GM21367 (cell line): ENCODE measurements around the gene TRABD2B.
A peak's percentile ranks its signal among the peaks of the same experiment; 100 is the strongest.

Source experiments
- ATAC-seq: cut with Tn5 transposase; IDR thresholded peaks from one replicate; pipeline ENCODE4 v1.9.1; 2021; ENCODE audit not compliant: unreplicated experiment

TRABD2B gene

DNA sequence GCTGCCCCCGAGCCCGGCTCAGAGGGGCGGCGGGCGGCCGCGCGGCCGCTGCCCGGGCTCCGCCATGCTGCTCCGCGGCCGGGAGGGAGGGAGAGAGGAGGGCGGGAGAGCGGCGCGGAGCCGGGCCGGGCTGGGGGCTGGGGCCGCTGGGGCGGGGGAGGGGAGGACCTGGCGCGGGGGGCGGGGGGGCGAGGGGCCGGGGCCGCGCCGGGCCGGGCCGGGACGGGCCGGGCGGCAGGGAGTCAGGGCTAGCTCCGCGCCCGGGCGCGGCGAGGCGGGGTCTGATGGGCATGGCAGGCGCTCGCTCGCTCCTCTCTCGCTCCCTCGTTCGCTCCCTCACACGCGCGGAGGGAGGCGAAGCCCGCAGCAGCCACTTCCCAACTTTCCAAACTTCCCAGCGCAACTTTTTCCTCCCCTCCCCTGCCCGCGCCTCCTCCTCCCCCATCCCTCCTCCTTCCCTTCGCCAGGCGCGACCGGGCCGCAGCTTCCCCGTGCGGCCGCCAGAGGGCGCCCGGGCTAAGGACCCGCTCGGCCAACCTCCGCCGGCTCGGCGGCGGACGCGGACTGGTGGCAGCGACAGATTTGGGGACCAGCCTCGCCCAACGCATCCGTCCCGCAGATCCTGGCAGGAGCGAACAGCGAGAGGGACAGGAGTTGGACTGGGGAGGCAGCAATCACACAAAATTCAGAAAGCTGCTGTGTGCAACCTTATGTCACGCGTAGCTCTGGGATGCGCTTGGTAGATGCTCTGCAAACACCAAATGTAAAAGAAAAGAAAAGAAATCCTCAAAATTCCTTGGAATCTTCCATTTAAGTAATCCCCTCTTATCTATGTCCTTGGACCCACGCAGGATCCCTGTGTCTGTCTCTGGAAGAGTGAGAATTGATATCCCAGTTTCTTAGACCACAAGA lies at the start of gene TRABD2B:
Gene TRABD2B, minus strand, starts transcription at position 97 of the 912 bp plus-strand sequence.
- peak; percentile 82 for ATAC-seq

GRCh38 chr1:48044311-48044710 lies 47.1 kb upstream of the TRABD2B start:
- no peak for ATAC-seq

GRCh38 chr1:48043622-48044021 lies 46.4 kb upstream of the TRABD2B start:
- no peak for ATAC-seq

DNA sequence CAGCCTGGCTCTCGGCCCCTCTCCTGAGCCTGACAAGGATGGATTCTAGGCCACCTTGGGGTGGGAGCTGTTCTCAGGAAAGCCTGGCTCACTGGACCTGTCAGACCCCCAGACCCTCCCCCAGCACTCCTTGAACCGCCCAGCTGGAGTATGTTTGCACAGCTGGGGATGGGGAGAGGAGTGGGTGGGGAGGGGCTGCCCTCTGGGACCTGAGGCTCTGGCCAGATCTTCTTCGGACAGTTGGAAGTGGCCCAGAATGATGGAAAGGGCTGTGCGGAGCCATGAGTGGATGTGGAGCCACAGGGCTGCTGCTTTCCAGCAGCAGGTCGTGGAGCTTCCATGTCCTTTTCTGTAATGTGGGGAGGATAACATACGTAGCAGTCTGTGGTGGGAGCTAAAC lies 43.0 kb upstream of the TRABD2B start:
- no peak for ATAC-seq

DNA sequence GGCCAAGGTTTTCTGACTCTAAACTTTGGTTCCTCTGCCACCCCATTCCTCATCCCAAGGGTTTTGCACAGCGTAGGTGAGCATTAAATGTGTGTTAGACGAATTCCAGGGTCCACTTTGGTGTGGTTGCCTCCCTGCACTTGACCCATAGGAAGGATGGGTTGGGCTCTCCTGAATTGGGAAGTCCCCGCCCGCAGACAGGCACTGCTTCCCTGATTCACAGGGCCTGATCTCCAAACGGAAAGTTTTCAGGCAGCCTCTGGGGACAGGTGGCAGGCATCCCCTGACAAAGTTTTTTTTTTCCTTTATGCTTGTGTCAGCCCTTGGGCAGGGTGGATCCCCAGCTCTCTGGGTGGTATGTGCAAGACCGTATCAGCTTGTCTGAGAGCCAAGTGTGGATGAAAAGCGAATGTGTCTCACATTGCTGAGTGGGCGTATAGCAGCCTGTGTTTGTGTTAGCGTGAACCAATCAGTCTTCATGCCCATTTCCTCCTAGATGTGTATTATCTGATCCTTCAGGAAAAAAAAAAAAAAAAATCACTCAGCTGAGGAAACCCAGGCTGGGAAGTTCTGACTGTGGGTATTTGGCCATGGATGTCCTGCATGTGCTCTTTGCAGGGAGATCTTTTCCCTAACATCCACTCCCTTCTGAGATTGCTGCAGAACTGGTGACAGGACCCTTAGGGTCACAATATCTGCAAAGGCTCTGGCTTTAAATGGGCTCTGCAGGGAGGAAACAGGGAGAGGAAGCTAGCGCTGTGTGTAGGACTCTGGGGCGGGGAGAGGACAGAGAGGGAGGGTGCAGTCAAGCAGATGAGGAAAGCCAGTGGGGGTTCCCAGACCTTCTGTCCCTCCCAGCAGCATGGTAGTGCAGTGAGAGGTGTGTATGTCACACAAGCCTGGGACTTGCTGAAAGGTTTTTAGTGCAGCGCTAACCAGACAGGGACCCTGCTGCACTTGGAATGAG lies 42.2 kb upstream of the TRABD2B start:
- ATAC-seq, result no peak

DNA sequence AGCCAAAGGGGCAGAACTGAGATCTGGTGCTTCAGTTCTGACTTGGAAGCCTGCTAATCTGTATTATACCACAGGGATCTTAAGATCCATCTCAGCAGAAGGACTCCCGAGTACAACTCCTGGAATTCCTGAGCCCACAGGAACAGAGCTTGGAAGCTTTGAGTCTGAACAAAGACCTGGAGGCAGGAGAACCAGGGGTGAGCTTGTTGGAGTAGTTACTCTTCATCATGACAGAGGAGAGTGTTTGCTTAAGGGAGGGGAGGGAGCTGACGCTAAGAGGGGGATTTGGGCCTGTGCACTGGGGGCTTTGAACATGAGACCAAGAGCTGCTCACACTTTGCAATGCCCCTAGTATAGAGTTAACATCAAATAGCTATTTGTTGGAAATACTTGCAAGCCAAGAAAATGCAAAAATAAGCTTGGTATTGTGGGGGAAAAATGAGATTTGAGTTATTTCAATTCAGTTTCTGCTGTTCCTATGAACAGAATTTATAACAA lies 41.1 kb upstream of the TRABD2B start:
- ATAC-seq, result no peak

DNA sequence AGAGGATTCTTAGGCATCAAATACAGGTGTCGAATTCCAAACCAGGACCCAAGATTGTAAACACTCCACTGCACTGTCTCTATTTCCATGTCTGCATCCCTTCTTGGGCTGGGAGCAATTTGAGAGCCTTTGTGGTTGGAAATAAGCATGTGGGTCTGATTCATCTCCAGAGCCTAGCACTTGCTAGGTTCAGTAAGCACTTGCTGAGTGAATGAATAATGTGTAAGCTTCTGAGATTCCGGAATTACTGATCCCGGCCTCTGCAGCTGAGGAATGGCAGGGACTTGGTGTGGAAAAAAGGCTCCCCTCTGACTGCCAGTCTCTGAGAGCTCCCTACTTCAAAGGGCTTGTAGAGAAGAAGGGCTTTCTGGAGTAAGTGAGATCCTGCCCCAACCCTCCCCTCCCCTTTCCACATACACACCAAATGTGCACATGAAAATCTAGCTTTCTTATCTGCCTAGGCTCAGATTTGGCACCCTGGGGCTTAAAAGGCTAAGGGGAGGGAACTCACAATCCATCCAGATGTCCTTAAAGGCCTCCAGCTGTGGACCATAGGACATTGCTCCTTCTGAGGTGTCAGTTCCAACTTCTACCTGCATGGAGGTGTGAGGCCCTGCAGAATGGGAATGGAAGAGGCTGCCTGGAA lies 39.6 kb upstream of the TRABD2B start:
- ATAC-seq, result no peak

DNA sequence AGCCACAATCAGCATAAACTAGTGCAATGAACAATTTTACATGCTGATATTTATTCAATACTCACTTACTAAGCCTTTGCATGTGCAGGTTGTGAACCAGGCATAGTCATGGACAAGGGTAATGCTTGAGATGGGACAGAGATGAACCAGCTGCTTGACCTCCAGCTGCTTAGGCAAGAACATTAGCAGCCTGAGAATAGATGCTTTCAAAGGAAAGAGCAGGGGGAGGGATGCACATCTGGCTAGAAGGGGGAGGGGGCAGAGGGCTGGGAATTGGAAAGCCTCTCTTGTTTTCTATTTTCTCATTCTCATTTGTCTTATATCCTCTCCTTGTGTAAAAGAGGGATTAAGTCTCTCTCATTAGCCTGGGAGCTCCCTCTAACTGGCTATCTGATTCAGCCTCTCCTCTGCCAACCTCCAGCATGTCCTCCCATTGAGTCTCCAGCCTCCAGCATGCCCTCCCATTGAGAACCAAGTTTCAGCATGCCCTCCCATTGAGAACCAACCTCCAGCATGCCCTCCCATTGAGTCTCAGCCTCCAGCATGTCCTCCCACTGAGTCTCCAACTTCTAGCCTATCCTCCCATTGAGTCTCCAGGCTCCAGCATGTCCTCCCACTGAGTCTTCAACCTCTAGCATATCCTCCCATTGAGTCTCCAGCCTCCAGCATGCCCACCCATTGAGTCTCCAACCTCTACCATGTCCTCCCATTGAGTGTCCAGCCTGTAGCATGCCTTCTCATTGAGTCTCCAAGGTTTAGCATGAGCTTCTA lies 38.4 kb upstream of the TRABD2B start:
- ATAC-seq, result no peak

DNA sequence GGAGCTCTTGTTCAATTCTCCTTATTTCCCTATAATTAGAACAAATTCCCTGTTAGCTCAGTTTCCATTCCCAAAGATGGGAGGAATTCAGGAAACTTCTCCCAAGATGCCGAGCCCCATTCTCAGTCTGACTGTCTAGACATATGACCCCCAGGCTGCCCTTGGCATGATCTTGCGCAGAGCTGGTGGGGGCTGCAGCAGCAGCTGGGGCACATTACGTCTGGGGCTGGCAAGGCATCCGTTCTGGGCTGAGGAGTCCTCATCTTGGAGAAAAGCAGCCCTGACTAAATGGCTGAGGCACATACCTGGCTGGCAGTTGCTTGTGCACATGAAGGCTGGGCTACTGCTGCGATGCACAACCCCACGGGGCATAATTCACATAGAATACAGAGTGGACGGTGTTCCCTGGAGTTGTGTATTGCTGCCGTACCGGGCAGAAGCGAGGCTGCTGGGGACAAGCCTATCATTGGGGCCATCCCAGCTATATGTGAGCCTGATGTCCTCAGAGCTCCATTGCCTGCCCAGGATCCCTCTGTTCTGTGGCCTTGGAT lies 36.4 kb upstream of the TRABD2B start:
- no peak for ATAC-seq

- no peak for ATAC-seq
Observed at GRCh38 chr1:48031676-48032075, 34.5 kb upstream of the TRABD2B start.

- ATAC-seq, result no peak
Observed at GRCh38 chr1:48030696-48031365, 33.6 kb upstream of the TRABD2B start.

DNA sequence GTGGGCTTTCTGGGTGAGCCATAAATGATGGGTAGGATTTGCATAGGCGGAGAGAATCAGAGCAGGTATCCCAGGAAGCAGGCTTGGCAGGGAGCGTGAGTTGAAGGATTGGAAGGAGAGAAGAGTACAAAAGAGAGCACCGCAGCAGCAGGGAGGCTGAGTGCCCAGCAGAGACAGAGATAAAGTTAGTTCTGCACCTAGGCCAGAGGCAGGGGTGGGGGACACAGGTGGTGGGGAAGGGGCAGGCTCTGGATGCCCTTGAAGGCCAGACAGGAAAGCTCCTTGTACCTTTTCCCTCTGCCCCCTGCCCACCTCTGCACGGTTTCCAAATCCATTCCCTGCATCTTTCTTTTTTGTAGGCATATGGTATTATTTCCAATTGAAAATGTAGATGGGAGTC lies 33.0 kb upstream of the TRABD2B start:
- ATAC-seq, result no peak

- no peak for ATAC-seq
Observed at GRCh38 chr1:48028218-48029069, 31.3 kb upstream of the TRABD2B start.

GRCh38 chr1:48027533-48027835 lies 30.3 kb upstream of the TRABD2B start:
- no peak for ATAC-seq

DNA sequence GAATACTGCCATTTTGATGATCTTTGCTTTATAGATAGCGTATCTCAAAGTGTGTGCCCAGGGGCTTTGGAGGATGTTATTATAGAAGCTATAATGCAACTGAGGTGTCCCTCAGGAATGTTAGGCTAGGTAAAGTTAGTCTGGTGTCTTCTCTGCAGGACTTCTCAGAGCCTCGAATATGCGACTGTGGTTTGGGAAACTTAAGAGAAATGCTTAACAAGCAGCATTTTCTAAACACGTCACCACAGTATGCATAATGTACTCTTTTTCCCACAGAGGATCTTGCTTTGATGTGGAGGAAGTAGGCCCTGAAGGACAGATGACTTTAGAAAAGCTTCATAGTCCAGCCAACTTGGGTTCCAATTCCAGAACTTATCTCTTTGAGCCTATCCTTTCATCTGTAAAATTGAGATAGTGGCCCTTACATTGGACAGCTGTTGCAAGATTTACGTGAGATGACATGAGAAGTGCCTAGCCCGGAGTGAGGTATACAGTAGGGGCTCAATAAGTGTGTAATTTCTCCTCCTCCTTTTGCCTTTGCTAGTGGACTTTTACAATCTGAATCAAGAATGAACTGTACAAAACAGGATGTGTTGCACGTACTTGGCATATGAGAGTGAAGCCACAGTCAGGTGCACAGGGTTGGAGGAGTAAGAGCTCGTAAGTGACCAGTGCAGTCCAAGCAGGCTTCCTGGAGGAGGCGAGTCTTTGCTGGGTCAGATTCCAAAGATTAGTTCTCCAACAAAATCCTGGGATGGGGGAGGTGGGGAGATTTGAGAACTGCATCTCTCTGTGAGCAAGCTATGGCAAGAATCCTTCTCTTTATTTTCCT lies 29.7 kb upstream of the TRABD2B start:
- no peak for ATAC-seq

DNA sequence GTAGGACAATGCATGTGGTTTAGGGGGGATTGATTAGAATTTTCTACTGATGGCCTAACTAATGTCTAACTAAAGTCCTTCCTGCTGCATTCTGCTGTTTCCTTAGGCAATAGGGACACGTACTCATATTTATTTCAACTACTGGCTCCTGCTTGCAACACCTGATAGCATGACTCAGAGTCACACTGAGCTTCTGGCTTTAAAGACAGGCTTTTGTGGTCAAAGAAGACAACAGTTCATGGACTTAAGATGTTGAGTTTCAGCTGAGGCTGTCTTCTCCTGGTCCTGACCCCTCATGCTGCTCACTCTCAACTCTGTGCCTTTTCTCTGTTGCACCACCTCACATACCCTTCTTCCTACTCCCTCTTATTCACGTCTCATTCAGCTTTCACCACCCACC lies 29.1 kb upstream of the TRABD2B start:
- no peak for ATAC-seq

DNA sequence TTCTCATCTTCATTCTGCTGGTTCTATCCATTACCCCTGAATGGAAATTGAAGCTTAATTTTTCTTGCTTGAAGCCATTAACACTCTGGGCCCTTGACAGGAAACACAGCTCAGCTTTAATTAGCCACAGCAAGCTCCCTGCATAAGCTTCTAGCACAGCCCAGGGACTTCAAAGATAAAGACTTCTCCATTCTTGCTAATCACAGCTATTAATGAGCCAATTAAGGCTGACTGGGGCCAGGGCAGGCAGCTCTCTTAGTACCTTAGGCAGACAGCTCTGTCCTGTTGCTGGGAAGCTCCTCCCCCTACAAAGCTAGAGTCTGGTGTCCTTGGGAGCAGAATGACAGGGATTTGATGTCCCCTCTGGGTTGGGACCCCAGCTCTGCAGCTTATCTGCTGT lies 27.9 kb upstream of the TRABD2B start:
- ATAC-seq, result no peak

GRCh38 chr1:48023488-48023887 lies 26.3 kb upstream of the TRABD2B start:
- ATAC-seq, result no peak
